HUDEP-2 (cell line): ENCODE results near the gene ZSCAN20.
A peak's percentile ranks its signal among the peaks of the same experiment; 100 is the strongest.

Source experiments
- DNase-seq, 76 experiments: peaks; one replicate each; lab custom pipeline; 2025; ENCODE audit not compliant: unreplicated experiment in 76 of 76; lab: John Stamatoyannopoulos, UW

Gene ZSCAN20

GRCh38 chr1:33443080-33443704 lies 29.3 kb upstream of the ZSCAN20 start:
- DNase-seq, result no peak

- no peak for DNase-seq
Measured at GRCh38 chr1:33443705-33444180, 28.7 kb upstream of the ZSCAN20 start.

DNA sequence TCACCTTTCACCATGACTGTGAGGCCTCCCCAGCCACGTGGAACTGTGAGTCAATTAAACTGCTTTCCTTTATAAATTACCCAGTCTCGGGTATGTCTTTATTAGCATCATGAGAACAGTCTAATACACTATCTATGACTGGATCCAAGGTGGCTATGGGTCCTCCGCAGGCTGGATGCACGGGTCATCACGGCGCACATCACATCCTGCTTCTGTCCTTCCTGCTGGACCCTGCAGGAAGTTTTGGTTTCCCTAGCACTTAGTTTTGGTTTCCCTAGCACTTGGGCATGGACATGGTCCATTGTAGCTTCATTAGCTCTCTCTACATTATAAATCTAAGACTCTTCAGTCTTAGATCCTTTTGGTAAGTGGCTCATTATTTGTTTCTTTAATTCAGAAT lies 27.3 kb upstream of the ZSCAN20 start:
- no peak for DNase-seq

DNA sequence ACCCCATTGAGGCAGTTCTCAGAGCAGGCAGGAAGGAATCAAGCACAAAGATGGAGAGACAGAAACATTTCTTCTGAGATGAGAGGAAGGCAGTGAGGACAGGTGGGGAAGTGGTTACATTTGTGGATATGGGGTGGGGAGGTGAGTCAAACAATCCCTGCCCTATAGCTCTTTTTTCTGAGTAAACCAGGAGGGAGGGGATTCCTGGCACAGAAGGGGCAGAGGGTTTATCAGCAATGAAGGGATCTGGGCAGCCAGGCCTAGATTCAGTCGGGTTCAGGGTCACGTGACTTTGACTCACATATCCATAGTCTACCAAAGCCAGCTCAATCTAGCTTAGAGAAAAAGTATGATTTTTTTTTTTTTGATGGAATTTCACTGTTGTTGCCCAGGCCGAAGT lies 25.9 kb upstream of the ZSCAN20 start:
- DNase-seq, result no peak

DNA sequence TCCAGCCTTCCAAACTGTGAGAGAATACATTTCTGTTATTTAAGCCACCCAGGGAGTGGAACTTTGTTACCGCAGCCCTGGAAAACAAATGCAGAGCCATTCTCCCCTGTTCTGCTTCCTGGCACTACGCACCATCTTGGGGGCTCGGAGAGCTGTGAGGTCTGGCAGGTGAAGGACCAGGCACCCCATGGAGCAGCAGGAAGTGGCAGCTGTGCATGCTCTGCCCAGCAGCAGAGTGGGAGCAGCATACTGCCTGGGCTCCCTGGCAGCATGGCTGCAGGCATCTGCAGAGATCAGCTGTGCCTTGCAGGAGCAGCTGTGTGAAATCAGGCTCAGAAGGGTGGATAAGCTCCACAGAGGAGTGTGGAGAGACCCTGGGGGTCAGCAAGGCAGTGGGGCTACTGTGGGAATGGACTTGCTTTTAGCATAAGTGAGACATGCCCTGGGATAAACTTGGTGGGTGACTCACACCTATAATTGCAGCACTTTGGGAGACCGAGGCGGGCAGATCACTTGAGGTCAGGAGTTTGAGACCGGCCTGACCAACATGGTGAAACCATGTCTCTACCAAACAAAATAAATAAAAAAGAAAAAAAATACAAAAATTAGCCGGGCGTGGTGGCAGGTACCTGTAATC lies 17.7 kb upstream of the ZSCAN20 start:
- DNase-seq, result no peak

DNA sequence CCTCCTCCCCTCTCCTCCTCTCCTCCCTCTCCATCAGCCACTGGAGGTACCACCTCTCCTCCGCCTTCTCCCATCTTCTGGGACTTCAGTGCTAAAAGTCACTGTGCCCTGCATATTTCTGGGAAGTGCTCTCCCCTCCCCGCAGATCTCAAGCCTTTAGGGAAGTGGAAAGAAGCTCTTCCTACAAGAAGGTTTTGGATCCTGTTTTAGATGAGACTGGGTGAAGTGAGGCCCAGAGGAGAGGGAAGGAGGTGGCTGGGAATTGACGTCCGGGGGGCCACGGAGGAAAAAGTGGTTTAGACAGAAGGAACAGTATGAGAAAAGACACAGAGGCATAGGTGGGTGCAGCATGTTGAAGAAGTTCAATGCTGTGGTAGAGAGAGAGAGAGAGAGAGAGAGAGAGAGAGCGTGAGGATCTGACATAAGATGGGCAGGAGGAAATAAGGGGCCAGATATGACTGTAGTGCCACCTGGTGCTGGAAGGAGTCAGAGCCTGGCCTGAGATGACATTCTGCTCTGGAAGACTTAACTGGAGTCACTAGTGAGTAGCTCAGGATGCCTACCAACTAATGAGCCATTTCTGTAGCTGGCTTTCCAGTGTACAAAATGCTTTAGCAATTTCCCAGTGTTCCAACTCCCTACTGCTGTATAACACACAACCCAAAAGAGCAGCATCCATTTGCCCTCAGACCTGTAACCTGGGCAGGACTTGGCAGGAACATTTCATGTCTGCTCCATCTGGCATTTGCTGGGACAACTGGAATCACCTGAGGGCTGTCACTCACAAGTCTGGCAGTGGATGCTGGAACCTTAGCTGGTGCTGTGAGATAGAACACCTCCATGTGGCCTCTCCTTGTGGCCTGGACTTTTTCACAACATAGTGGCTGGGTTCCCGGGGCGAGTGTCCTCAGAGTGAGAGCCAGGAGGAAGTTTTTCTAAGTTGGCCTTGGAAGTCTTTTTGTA lies 16.6 kb upstream of the ZSCAN20 start:
- DNase-seq, result peak in 30 of 76 experiments; percentile 1 to 36 (median 11)

DNA sequence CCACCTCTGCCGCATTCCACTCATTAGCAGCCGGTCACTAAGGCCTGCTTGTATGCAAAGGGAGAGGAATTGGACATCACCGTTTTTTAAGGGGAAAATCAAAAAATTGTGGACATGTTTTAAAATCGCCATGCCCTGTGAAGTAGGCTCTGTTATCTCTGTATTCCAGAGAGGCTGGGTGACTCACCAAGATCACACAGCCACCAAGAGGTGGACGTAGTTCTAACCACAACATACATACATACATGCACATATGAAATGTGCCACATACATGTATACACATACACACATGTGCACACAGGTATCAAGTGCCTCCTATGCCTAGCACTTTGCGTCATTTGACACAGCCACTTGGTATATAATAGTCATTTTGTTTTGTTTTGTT lies 16.0 kb upstream of the ZSCAN20 start:
- no peak for DNase-seq

- no peak for DNase-seq
Measured at GRCh38 chr1:33459691-33460090, 12.8 kb upstream of the ZSCAN20 start.

GRCh38 chr1:33460144-33460543 lies 12.3 kb upstream of the ZSCAN20 start:
- no peak for DNase-seq

GRCh38 chr1:33460947-33461629 lies 11.4 kb upstream of the ZSCAN20 start:
- DNase-seq, result no peak

DNA sequence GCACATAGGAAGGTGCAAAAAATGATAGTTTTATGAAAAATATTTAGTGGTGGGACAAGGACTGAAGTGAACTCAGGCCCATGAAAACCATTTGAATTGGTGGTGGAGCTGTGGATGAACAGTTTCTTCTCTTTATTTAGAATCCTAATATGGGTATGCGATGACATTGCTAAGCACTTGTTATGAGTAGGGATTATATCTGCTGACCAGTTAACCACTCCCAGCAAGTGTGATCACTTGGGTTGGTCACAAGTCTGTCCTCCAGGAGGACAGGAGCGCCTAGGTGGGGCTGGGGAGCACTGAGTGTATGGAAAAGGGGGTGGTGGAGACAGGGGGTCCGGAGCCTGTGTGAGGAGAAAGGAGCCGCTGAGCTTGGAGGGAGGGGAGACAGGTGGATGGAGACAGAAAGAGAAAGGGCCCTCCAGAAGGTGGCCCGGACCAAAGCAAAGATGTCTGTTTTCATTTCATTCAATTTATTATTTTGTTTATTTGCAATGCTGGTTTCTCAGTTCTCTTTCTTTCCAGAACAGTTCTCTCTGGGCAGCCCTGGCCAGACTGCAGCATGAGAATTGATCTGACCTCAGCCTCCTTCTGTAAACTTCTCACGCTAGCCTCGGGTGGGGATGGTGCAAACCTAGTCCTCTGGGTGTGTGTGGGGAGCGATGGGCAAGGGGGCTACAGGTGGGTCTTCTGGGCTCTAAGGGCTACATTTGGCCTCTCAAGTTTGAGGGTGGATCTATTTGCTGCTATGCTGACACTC lies 9.9 kb upstream of the ZSCAN20 start:
- no peak for DNase-seq

DNA sequence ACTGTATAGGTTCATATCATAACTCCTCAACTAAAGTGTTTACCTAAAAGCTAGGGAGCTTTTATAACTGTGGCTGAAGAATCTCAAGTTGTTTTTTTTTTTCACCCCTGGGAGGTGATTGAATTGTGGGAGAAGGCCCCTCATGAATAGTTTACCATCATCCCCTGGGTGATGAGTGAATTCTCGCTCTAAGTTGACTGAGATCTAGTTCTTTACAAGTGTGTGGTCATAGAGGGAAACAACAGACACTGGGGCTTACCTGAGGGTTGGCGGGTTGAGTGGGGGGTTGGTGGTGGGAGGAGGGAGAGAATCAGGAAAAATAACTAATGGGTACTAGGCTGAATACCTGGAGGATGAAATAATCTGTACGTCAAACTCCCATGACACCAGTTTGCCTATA lies 7.9 kb upstream of the ZSCAN20 start:
- DNase-seq, result no peak

DNA sequence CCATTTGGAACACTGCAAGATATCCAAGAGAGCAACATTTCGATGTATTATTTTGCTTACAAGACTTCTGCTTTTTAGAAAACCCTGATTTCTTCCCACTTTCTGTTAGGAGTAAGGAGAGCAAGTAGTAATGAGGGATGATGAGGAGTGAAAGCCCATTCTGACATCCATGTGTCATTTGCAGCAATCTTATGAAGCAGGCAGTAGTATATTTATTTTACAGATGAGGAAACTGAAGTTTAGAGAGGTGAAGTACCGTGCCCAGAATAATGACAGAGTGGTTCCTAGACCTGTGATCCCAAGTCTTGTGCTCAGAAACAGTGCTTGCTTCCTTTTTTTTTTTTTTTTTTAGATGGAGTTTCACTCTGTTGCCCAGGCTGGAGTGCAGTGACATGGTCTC lies 7.1 kb upstream of the ZSCAN20 start:
- DNase-seq, result no peak

- DNase-seq, result no peak
Measured at GRCh38 chr1:33466159-33466558, 6.3 kb upstream of the ZSCAN20 start.

- DNase-seq, result no peak
Measured at GRCh38 chr1:33468011-33468410, 4.4 kb upstream of the ZSCAN20 start.

DNA sequence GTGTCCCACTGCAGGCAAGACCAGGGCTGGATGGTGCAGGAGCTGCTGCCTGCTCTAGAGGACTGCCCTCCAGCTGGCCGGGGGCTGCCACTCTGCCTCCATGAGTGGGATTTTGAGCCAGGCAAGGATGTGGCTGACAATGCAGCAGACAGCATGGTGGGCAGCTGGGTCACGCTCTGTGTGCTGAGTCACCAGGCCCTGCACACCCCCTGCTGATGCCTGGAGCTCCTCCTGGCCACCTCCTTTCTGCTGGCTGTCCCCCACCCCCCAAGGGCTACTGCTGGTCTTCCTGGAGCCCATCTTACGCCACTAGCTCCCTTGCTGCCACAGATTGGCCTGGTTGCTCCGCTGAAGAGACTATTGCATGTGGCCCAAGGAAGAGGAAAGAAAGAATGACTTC lies 3.9 kb upstream of the ZSCAN20 start:
- no peak for DNase-seq

- no peak for DNase-seq
Measured at GRCh38 chr1:33468967-33469366, 3.5 kb upstream of the ZSCAN20 start.

- no peak for DNase-seq
Measured at GRCh38 chr1:33469691-33470090, 2.8 kb upstream of the ZSCAN20 start.

DNA sequence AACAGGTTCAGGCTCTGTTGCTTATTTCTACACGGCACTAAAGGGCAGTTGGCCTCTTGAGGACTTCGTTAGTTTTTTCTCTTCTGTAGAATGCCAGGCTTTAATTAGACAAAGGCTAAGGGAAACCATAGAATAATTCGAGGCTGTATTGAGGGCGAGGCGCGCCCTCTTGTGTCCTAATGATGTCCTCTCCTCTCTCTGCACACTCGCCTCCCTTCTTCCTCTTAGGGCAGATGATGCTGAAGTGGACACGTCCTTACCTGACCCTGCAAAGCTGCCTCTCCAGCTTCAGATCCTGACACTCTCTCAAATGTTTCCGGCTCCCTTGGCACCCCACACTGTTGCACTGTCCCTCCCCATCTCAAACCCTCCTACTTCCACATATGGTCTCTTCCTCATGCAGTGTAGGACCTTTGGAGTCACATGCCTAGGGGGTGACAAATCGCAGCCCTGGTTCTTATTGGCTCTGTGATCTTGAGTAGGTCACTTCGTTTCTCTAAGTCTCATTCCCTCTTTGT lies 1.9 kb upstream of the ZSCAN20 start:
- DNase-seq, result peak in 53 of 76 experiments; percentile 5 to 60 (median 25)

GRCh38 chr1:33471416-33471815 lies 1.0 kb upstream of the ZSCAN20 start:
- DNase-seq, result no peak
